DMS53 treated with DMSO at 0.1 percent for 48 hours (cell line): ENCODE results near the gene PDE8A.
A peak's percentile ranks its signal among the peaks of the same experiment; 100 is the strongest.

ENCODE experiments used
- DNase-seq: peaks from one replicate; lab custom pipeline; 2025; ENCODE audit not compliant: unreplicated experiment; lab: John Stamatoyannopoulos, UW

The PDE8A gene

GRCh38 chr15:85031086-85031943 is 49.7 kb downstream of the PDE8A start:
- no peak for DNase-seq

- no peak for DNase-seq
These were observed 50.4 kb downstream of the PDE8A start for GRCh38 chr15:85031944-85032558.

- no peak for DNase-seq
These were observed 51.5 kb downstream of the PDE8A start for GRCh38 chr15:85033148-85033547.

GRCh38 chr15:85034276-85034675 is 52.6 kb downstream of the PDE8A start:
- no peak for DNase-seq

GRCh38 chr15:85035980-85036379 is 54.3 kb downstream of the PDE8A start:
- no peak for DNase-seq

- DNase-seq = no peak
These were observed 55.1 kb downstream of the PDE8A start for GRCh38 chr15:85036716-85037115.

- no peak for DNase-seq
These were observed 56.0 kb downstream of the PDE8A start for GRCh38 chr15:85037641-85038040.

GRCh38 chr15:85041230-85041629 is 59.6 kb downstream of the PDE8A start:
- no peak for DNase-seq

GRCh38 chr15:85044251-85044853 is 62.7 kb downstream of the PDE8A start:
- DNase-seq = peak; percentile 41

GRCh38 chr15:85044894-85045293 is 63.2 kb downstream of the PDE8A start:
- DNase-seq = no peak

- no peak for DNase-seq
These were observed 64.0 kb downstream of the PDE8A start for GRCh38 chr15:85045615-85046014.

GRCh38 chr15:85047271-85047948 is 65.8 kb downstream of the PDE8A start:
- peak; percentile 73 for DNase-seq

GRCh38 chr15:85048430-85048829 is 66.8 kb downstream of the PDE8A start:
- no peak for DNase-seq

- no peak for DNase-seq
These were observed 68.1 kb downstream of the PDE8A start for GRCh38 chr15:85049805-85050204.

- DNase-seq = no peak
These were observed 78.1 kb downstream of the PDE8A start for GRCh38 chr15:85059734-85060133.

GRCh38 chr15:85062560-85062959 is 80.9 kb downstream of the PDE8A start:
- no peak for DNase-seq

- DNase-seq = no peak
These were observed 81.4 kb downstream of the PDE8A start for GRCh38 chr15:85063088-85063487.

- DNase-seq = no peak
These were observed 81.9 kb downstream of the PDE8A start for GRCh38 chr15:85063522-85064079.

- no peak for DNase-seq
These were observed 83.1 kb downstream of the PDE8A start for GRCh38 chr15:85064710-85065109.

- no peak for DNase-seq
These were observed 89.4 kb downstream of the PDE8A start for GRCh38 chr15:85071061-85071460.

- no peak for DNase-seq
These were observed 89.8 kb downstream of the PDE8A start for GRCh38 chr15:85071504-85071903.
